DND-41 (cell line): ENCODE results near the gene SEMA6B.
"Not testable (repeated sequence)": the region's sequence is repeated elsewhere in the genome, so short reads cannot be mapped to it uniquely, and the experiment has no call there.

Experiments
- ATAC-seq: fragments of 200-7000 bp; cut with Tn5 transposase; 3 replicates; pipeline ENCODE4 v1.9.1; 2021; ENCODE audit warnings: low read depth; ENCODE audit not compliant: insufficient read depth
- DNase-seq: peaks from one replicate; pipeline ENCODE4 v3.0.0-alpha.2; 2020
- H2AFZ ChIP-seq: 2 replicates; pipeline ENCODE4 v1.6.0; 2012; ENCODE audit warnings: low read depth, low read length
- H3K27ac ChIP-seq: 2 replicates; pipeline ENCODE4 v1.5.1; 2012; ENCODE audit warnings: low read length, inconsistent platforms
- H3K27me3 ChIP-seq: fragments of 200-600 bp; sonication (generic); 2 replicates; pipeline ENCODE4 v1.6.0; 2012; ENCODE audit warnings: low read length, mild to moderate bottlenecking, inconsistent platforms; ENCODE audit not compliant: insufficient read depth, poor library complexity
- H3K36me3 ChIP-seq: 2 replicates; pipeline ENCODE4 v1.5.1; 2012; ENCODE audit warnings: low read length, inconsistent platforms; ENCODE audit not compliant: insufficient read depth
- H3K4me1 ChIP-seq: 2 replicates; pipeline ENCODE4 v1.5.1; 2012; ENCODE audit warnings: mild to moderate bottlenecking, low read length; ENCODE audit not compliant: insufficient read depth
- H3K4me2 ChIP-seq: 2 replicates; pipeline ENCODE4 v1.6.0; 2012; ENCODE audit warnings: mild to moderate bottlenecking, moderate library complexity, low read length, inconsistent platforms; ENCODE audit not compliant: insufficient read depth
- H3K4me3 ChIP-seq, 2 experiments: fragments of 200-600 bp in 1 of 2; shearing (Covaris generic) in 1 of 2; 2 replicates each; pipeline ENCODE4 v1.5.1; 2012 to 2016; ENCODE audit warnings: inconsistent platforms in 2 of 2, low read length in 2 of 2, mild to moderate bottlenecking in 2 of 2, low read depth in 1 of 2, moderate library complexity in 1 of 2
- H3K79me2 ChIP-seq: 2 replicates; pipeline ENCODE4 v1.6.0; 2012; ENCODE audit warnings: low read length, inconsistent platforms; ENCODE audit not compliant: insufficient read depth
- H3K9ac ChIP-seq: 2 replicates; pipeline ENCODE4 v1.6.0; 2012; ENCODE audit warnings: low read depth, mild to moderate bottlenecking, inconsistent platforms, low read length, moderate library complexity
- H3K9me3 ChIP-seq: 2 replicates; pipeline ENCODE4 v1.5.1; 2012; ENCODE audit warnings: low read length, moderate library complexity, mild to moderate bottlenecking, inconsistent platforms; ENCODE audit not compliant: insufficient read depth, severe bottlenecking
- H4K20me1 ChIP-seq: 2 replicates; pipeline ENCODE4 v1.6.0; 2012; ENCODE audit warnings: low read length; ENCODE audit not compliant: insufficient read depth
- CTCF ChIP-seq: IDR thresholded peaks from 2 replicates; pipeline ENCODE4 v1.5.1; 2012; ENCODE audit warnings: borderline replicate concordance, low read length, moderate library complexity, mild to moderate bottlenecking; ENCODE audit not compliant: poor library complexity, severe bottlenecking; ENCODE audit errors: extremely low read depth
- EZH2 ChIP-seq: IDR thresholded peaks from 3 replicates; pipeline ENCODE4 v1.6.1; 2012; ENCODE audit warnings: borderline replicate concordance, low read depth, mild to moderate bottlenecking, moderate library complexity, low read length, inconsistent platforms; ENCODE audit not compliant: severe bottlenecking

Gene SEMA6B

GRCh38 chr19:4543842-4544647 lies 15.4 kb downstream of the SEMA6B start:
- no peaks in the 10 kb centered on the region for H3K79me2 ChIP-seq
- no peaks in the 10 kb centered on the region for H3K27me3 ChIP-seq
- H3K9ac ChIP-seq: no peak overlapping the region
- TF ChIP-seq CTCF (no peak), EZH2 (no peak)
- no peak overlapping the region for H3K4me3 ChIP-seq
- no peaks in the 10 kb centered on the region for H3K9me3 ChIP-seq
- no peak overlapping the region for H3K27ac ChIP-seq
- DNase-seq (no peak), ATAC-seq (no peak)
- H3K4me2 ChIP-seq: no peak overlapping the region
- no peak overlapping the region for H2AFZ ChIP-seq
- H4K20me1 ChIP-seq: 0 out of 2 replicates have a peak, but pooled peaks cover 9% of the 10 kb centered on the region
- H3K36me3 ChIP-seq: no peaks in the 10 kb centered on the region
- H3K4me1 ChIP-seq: no peaks in the 10 kb centered on the region

GRCh38 chr19:4542896-4543841 lies 16.3 kb downstream of the SEMA6B start:
- Histone ChIP-seq H3K79me2 (no peaks in the 10 kb centered on the region), H3K4me1 (no peaks in the 10 kb centered on the region), H3K27me3 (no peaks in the 10 kb centered on the region), H3K36me3 (no peaks in the 10 kb centered on the region), H3K9me3 (no peaks in the 10 kb centered on the region), H4K20me1 (0 out of 2 replicates have a peak, but pooled peaks cover 8% of the 10 kb centered on the region), H3K4me2 (no peak overlapping the region), H3K27ac (no peak overlapping the region), H3K4me3 (no peak overlapping the region), H3K9ac (no peak overlapping the region), H2AFZ (no peak overlapping the region)
- TF ChIP-seq CTCF (no peak), EZH2 (no peak)
- DNase-seq (no peak), ATAC-seq (no peak)

- H3K4me3 ChIP-seq, H3K27me3 ChIP-seq, H3K4me1 ChIP-seq, H3K27ac ChIP-seq, H3K36me3 ChIP-seq, H3K4me2 ChIP-seq, H3K9me3 ChIP-seq, H2AFZ ChIP-seq, H4K20me1 ChIP-seq, ATAC-seq, DNase-seq, H3K9ac ChIP-seq, H3K79me2 ChIP-seq: not testable (repeated sequence)
Observed at GRCh38 chr19:4541806-4542145, 17.7 kb downstream of the SEMA6B start.
